Dermis microvascular lymphatic vessel endothelial cell (primary cell): Measurements from ENCODE around the gene RIC3. TPM values are rescaled to one million over a fixed set of nuclear protein-coding genes. Genes with fewer than 3 reads are reported as not detected.

Experiments
- DNase-seq, 2 donors: peaks; one replicate each; pipeline versions ENCODE4 v3.0.0 to v3.0.0-alpha.2; 2010; ENCODE audit warnings: low read depth in 2 of 2
- total RNA-seq: library from RNA; depleted of rRNA; stranded (reverse); fragments of >200 nt; gene quantifications from 2 replicates; pipeline ENCODE4 v1.2.1, GENCODE V29; 2014

RIC3 gene
- total RNA-seq, 1 donor from 2014 or later, result not detected

DNA sequence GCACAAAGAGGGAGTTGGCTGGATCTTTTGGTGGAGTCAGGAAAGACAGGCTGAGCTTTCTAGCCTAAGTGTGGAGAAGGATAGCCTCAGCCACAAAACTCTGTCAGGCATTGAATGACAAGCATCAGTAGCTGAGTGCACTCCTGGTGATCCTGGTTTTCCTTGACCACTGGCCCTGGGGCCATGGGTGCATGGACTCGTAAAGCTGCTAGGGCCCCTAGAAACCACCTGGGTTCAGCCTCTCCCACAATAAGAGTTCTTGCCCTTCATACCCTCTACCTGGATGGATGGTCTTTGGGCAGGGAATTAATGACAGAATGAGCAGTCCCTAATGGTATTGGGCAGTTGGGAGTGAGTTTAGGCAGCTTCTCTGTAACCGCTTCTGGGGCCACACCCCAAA is 64.9 kb downstream of the RIC3 start:
- DNase-seq, result no peak

DNA sequence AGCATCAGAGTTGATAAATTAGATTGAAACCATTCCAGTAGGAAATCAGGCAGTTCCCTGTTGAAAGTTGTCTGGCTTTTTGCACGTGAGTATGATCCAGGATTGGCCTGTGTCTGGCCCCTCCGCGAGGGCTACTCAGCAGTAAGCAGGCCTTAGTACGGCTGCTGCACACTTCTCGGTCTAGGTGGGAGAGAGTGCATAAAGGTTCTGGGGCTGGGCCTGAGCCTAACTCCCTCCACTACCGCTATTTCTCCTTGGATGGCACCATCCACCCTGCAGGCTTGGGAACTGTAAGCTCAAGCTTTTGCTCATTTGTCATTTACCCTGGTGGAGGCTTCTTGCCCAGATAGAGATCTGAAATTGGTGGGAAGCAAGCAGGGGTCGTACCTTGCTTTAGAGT is 65.9 kb downstream of the RIC3 start:
- no peak for DNase-seq

DNA sequence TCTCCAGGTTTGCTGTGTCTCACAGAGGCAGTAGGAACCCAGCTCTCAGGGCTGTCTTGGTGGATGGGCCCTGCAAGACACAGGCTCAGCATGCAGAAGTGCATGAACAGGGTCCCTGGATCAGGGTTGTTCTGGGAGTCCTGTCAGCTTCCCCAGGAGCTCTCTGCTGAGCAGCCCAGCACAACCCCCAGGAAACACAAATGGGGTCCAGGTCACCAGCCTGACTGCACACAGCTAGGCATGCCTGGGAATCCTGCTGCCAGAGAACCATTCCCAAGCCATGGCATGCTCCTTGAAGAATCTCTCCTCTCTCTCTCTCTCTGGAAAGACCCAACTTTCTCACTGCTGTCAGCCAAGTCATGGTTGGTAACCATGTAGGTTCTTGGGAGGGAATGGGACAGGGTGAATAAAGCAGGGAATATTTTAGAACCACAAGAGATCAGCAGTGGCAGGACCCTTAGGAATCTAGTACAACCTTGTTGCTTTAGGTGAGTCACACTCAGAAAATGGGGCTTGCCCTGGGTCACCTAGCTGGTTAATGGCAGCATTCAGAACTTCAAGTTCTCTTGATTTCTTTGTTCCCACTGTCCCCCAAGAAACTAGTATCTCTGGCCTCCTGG is 66.4 kb downstream of the RIC3 start:
- no peak for DNase-seq

DNA sequence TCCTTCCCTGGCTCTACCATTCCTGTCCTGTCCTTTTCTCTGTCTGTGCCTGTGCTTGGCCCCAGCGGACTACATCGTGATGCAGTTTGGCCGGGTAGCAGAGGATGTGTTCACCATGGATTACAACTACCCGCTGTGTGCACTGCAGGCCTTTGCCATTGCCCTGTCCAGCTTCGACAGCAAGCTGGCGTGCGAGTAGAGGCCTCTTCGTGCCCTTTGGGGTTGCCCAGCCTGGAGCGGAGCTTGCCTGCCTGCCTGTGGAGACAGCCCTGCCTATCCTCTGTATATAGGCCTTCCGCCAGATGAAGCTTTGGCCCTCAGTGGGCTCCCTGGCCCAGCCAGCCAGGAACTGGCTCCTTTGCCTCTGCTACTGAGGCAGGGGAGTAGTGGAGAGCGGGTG is 67.4 kb downstream of the RIC3 start:
- no peak for DNase-seq

DNA sequence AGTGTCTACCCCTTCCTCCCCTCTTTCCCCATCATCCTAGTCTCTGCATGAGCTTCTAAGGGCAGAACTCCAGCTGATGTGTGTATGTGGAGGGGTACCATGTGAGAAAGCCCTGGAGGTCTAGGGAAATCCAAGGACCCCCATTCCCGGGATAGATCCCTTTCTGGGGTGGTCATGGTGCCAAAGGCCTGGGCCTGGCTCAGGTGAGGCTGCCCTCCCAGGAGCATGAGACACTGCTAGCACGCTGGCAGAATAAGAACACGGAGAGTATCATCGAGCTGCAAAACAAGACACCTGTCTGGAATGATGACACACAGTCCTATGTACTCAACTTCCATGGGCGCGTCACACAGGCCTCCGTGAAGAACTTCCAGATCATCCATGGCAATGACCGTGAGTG is 68.2 kb downstream of the RIC3 start:
- no peak for DNase-seq

DNA sequence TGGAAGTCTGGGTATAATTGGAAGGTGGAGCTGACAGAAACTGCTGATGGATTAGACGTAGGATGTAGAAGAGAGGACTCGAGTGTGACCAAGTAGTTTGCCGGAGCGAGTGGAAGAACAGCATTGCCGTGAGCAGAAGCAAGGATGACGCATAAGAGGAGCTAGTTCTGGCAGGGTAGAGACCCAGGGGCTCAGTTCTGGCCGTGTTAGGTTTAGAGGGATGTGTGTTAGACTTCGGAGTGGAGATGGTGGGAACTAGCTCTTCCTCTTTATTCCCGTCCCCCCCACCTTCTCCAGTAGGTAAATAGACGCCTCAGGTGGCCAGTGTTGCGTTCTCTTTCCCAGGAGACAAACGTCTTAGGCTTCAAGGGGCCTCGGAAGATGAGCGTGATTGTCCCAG is 68.7 kb downstream of the RIC3 start:
- no peak for DNase-seq

DNA sequence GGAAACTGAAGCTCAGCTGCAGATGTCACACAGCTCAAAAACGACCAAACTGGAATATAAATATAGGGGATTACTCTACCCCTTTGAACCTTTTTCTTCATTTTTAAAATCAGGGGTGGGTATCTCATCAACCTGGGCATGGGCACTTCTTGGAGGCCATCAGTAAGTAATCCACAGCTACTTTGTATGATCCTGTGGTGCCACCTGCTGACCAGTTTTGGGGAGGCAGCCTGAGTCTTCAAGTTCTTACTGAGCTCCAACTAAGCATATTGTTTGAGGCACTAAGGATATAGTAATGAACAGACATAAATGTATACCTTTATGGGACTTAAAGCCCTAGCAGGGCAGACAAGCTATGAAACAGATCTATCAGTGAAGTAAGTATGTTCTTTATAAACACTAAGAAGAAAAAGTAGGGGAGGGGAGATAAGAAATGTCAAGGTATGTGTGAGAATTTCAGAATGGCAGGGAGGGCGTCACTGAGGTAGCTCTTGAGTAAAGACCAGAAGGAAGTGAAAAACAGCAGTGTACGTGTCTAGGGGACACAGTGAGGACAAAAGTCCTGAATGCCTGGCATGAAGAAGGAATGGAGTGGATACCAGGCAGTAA is 69.4 kb downstream of the RIC3 start:
- peak; percentile 56 to 83 for DNase-seq

DNA sequence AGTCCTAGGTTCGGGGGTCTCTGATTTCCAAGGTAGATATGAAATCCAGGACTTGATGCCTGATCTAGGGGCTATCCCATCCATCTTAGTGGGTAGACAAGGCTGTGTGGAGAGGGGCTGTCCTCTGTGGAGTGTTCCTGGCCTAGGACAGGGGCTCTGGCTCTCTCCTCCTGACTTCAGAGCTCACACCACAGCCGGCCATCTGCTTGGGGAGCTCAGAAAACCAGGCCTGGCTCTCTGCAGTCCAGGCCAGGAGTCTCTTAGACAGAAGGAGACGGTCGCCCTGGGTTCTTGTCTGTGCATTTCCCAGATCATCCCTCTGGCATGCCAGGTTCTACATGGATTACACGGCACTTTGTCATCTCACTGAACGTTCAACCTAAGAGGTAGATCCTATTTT is 69.9 kb downstream of the RIC3 start:
- DNase-seq, result no peak

DNA sequence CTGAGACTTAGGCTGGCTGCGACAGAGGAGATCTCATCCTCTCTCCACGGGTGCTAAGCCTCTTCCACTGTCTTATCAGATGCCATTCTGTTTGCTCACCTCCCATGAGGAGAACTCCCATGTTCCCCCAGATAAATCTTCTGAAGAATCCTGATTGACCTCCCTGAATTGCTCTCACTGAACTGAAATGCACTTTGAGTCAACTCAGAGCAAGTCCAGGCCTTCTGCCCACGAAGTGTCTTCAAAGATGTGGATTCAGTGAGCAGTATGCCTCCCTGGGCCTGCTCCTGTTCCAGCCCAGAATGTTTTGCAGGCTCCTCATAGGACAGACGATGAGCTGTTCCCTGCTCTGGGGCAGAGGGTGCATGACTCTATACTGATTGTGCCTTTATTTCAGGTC is 70.5 kb downstream of the RIC3 start:
- no peak for DNase-seq

DNA sequence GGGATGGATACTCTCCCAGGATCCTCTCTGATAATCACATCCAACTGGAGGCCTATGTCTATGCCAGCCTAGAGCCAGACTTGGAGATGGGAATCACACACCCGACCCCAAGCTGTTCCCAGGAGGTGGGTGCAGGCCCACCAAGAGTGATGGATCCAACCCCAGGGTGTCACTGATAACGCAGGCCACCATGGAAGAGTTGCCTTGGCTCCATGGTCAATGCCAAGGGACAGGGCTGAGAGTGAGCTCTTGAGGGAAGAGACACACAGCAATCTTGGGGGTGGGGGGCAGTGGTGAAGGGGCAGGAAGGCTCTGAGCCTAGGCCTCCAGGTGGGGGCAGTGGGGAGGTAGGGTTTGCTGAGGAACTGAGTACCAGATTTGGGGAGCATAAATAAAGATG is 70.9 kb downstream of the RIC3 start:
- no peak for DNase-seq

DNA sequence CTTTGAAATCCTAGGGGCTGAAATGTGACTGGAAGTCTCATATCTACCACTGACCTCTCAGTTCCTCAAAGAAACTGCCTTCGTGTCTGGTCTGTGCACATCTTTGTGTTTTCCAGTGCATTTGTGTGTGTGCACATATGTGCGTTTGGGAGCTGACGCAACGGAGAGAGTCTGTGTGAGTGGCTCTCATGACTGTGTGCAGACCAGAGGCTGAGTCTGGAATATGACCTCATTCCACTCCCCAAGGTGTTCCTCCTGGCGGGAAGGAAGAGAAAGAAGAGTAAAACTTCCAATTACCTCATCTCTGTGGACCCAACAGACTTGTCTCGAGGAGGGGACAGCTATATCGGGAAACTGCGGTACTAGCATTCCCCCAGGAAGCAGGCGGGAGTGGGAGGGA is 71.4 kb downstream of the RIC3 start:
- no peak for DNase-seq

DNA sequence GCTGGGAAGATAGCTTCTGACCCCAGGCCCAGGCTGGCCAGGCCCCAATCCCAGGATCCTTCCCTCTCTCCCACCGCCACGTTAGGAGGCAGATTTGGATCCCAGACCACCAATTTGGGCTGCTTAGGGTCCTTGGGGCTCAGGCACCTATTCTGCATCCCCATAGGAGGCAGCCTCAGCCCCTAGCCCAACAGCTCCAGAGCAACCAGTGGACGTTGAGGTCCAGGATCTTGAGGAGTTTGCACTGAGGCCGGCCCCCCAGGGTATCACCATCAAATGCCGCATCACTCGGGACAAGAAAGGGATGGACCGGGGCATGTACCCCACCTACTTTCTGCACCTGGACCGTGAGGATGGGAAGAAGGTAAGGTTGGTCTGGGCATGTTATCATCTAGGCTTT is 71.8 kb downstream of the RIC3 start:
- DNase-seq, result no peak

DNA sequence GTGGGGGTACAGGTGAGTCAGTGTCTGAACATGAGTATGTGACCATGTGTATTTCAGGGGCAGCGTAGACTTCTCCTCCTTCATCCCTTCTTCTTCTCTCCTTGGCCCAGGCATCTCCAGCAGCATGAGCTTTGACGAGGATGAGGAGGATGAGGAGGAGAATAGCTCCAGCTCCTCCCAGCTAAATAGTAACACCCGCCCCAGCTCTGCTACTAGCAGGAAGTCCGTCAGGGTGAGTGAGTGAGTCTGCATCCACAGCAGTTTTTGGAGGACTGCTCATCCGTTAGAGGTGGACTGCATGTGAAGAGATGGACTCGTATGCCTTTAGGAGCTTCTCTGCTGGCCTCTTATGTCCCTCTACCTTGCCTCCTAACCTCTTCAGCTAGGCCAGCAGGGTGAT is 72.2 kb downstream of the RIC3 start:
- no peak for DNase-seq

DNA sequence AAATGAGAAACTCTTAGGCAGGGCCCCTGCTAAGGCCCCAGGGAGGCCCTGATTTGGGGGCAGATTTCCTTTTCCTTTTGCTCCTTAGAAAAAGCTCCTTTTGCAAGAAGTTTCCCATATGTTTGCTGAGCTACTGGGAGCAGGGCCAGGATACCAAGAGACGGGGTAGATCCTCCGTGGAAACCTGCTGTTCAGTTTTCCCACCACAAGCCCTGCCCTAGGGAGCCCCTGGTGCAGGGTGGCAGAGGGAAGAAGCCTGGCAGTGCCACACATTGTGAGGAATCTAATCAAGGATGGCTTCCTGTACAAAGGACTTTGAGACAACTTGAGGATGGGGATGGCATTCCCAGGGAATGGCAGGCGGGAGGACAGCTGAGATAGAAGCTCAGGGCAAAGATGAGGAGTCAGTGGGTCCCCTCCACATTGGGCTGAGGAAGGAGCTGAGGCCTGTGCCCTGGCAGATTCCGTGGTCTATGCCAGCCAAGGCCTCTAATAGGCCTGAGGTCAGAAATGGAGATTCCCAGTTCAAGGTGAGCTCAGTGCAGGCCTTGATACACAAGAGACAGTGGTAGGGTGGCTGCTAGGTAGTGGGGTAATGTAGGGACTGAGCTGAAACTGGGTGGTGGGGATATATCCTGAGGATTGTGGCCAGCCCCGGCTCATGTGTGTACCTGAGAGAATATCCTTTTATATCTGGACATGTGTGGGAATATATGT is 72.9 kb downstream of the RIC3 start:
- no peak for DNase-seq

DNA sequence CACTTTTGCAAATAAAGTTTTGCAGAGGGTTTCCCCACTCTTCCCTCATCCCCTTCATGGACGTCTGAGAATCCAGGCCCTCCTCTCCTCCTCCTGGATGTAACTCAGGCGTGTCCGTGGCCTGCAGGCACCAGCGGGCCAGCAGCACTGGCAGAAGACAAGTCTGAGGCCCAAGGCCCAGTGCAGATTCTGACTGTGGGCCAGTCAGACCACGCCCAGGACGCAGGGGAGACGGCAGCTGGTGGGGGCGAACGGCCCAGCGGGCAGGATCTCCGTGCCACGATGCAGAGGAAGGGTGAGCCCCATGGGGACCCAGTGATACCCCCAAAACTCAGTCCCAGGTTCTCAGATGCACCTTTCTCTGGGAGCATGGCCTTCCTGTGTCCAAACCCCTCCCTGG is 73.5 kb downstream of the RIC3 start:
- no peak for DNase-seq

DNA sequence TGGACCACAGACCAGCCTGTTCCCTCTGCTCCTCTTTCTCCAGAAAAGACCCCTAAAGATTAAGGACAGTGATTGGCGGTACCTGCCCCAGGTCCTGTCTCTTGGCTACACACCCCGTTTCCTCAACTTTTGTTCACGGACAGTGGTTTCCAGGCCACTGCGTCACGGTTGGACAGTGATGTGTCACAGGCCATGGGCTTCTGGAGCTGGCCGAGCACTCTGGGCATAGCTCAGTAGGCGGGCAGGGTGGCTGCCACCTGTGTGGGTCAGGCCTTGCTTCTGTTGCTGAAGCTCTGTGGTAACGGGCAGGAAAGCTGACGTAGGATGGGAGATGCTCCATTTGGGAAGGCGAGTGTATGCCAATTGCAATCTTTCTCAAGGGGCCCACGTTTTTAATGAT is 74.2 kb downstream of the RIC3 start:
- DNase-seq, result no peak

DNA sequence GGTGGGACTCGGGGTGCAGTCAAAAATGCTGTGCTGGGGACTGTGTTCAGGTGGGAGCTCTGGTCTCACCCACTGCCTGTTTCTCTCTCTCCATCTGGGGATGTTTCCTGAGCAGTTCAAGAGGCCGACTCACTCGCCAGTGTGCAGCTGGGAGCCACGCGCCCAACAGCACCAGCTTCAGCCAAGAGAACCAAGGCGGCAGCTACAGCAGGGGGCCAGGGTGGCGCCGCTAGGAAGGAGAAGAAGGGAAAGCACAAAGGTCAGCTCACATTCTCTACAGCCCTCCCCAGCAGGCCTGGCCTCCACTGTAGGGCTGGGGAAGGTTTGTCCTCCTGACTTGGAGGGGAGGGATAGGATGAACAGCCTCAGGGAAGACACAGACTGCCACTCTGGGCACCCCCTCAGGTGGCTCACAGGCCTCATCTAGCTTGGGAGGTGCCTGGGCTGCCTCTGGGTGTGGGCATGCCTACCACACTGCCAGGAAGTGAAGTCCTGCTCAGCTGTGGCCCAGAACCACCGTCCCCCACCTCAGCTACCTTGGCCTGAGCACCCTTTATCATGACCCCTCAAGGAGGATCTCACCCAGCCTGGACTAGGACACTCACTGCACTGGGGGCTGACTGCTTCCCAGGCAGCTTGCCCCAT is 74.8 kb downstream of the RIC3 start:
- no peak for DNase-seq

DNA sequence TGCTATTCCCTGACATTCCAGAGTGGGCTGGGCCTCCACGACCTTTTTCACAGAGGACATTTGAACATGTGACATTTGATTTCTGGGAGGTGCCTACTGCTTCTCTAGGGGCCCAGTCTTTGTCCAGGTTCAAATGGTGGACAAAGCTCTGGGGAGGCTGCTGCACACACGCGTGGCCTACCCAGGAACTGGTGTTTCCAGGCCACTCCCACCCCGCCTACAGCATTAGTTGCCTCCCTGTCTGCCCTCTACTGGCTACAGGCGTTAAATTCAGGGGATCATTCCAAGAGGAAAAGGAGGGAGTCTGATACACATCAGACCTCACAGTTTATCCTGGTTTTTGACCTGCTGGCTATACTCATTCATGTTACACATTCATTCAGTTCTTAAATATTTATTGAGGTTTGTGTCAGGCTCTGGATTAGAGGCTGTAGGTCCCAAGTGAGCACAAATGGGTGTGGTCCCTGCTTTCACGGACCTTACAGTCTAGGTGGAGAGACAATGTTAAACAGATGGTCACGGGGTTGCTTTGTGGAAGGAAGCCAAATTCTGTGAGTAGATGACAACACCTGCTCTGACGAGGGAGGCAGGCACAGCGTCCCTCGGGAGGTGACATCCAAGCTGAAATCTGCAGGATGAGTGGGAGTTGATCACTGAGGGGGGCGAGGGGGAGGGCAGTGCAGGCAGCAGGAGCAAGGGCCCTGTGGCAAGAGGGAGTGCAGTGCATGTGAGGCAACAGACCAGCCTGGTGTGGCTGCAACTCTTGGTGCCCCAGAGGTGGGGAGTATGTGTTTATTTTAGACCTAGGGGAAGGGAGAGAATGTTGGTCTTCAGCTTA is 76.0 kb downstream of the RIC3 start:
- DNase-seq, result peak; percentile 45 to 66

DNA sequence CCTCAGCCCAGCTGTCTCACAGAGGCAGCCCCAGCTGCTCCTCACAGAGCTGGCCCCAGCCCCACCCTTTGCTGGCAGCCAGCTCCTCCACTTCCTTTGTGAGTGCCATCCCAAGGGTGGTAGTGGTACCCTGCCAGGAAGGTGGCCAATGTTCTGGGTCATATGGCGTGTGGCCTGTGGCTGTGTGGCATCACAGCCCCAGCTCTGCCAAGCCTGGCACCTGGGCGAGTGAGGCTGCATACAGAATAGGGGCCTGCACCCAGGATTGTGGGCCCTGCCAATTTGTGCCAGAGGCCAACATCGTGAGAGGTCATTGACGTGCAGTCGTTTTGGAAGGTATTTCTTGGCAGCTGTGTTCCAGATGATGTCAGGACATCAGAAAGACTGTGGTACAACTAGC is 77.1 kb downstream of the RIC3 start:
- no peak for DNase-seq

DNA sequence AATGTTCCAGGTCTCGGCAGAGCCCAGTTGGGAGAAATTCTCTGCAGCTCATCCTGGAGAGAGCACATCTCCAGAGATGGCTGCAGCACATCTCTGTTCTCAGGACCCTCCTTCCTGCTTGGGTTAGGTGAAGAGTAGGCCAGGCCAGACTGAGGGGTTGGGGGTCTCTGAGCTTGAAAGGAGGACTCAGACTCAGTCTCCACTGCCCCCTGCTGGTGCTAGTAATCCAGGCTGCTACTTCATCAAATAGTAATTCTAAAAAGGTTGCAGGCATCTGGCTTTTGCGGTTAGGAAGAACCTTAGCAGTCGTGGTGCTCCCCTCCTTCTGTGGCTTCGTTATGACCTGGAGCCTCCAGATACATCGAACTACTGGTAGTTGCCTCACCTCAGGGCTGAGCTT is 78.1 kb downstream of the RIC3 start:
- peak in 1 of 2 donors; percentile 32 for DNase-seq

DNA sequence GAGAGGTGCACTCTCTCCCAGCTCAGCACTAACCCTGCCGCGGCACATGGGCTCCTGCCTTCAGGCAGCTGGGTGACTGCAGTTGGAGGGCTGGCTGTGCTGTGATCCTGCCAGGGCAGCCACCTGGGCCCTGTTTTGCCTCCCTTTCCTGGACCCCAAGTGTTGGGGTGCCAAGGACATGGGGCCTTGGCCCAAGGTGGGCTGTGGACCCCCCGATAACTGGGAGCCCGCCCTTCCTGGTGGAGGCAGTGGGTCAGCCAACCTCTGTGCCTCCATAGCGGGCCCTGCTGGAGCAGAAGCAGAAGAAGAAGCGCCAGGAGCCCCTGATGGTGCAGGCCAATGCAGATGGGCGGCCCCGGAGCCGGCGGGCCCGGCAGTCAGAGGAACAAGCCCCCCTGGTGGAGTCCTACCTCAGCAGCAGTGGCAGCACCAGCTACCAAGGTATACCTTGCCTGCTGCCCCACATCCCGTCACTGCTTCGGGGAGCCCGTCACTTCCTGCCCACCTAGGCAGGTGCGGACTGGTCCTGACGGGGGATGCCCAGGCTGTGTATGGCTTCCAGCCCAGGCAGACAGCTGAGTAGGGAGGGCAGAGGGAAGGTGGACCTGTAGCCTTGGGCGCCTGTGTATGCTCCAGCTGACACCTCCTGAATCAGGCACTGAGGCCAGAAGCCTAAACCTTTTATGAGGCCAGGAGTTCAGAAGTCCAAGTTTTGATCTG is 78.9 kb downstream of the RIC3 start:
- DNase-seq, result no peak
